Natural killer cell (primary cell): ENCODE measurements around the gene HUS1B. TPM values are rescaled to one million over a fixed set of nuclear protein-coding genes. Genes with fewer than 3 reads are reported as not detected.

Experiments
- ATAC-seq, 3 donors: fragments of 150-1000 bp in 2 of 3; fragments of 200-7000 bp in 1 of 3; cut with Tn5 transposase; 1 replicate in 1 of 3; 2 replicates in 2 of 3; pipeline ENCODE4 v1.10.0; 2021; ENCODE audit warnings: mild to moderate bottlenecking in 2 of 3, moderate library complexity in 2 of 3
- DNase-seq, 2 donors: peaks; one replicate each; pipeline versions ENCODE4 v3.0.0 to v3.0.0-alpha.2; 2013 to 2021; ENCODE audit warnings: mixed read lengths in 1 of 2
- H3K27ac ChIP-seq: one replicate; pipeline ENCODE4 v1.5.1; 2013; ENCODE audit warnings: mild to moderate bottlenecking, low read length
- H3K27me3 ChIP-seq: one replicate; pipeline ENCODE4 v1.6.1; 2013; ENCODE audit warnings: low read length; ENCODE audit not compliant: control insufficient read depth, insufficient read depth
- H3K36me3 ChIP-seq: one replicate; pipeline ENCODE4 v1.6.1; 2013; ENCODE audit warnings: low read length; ENCODE audit not compliant: control insufficient read depth, insufficient read depth
- H3K4me1 ChIP-seq: one replicate; pipeline ENCODE4 v1.6.1; 2013; ENCODE audit warnings: low read length; ENCODE audit not compliant: control insufficient read depth, insufficient read depth
- H3K4me3 ChIP-seq: one replicate; pipeline ENCODE4 v1.5.1; 2013; ENCODE audit warnings: low read length
- H3K9me3 ChIP-seq: one replicate; pipeline ENCODE4 v1.6.1; 2013; ENCODE audit warnings: low read length; ENCODE audit not compliant: control insufficient read depth, insufficient read depth
- H3K27ac Mint-ChIP-seq, 2 donors: one replicate each; pipeline ENCODE4 v1.8.0; 2022; ENCODE audit warnings: mild to moderate bottlenecking in 2 of 2, mixed read lengths in 2 of 2, moderate library complexity in 1 of 2
- H3K27me3 Mint-ChIP-seq, 2 donors: one replicate each; pipeline ENCODE4 v1.8.0; 2022; ENCODE audit warnings: low read depth in 2 of 2, mixed read lengths in 2 of 2
- H3K36me3 Mint-ChIP-seq: one replicate; pipeline ENCODE4 v1.8.0; 2022; ENCODE audit warnings: mixed read lengths
- H3K4me1 Mint-ChIP-seq, 2 donors: one replicate each; pipeline ENCODE4 v1.8.0; 2022; ENCODE audit warnings: mixed read lengths in 2 of 2
- H3K4me3 Mint-ChIP-seq: one replicate; pipeline ENCODE4 v1.8.0; 2022; ENCODE audit warnings: mild to moderate bottlenecking, moderate library complexity, mixed read lengths
- H3K9me3 Mint-ChIP-seq, 2 donors: one replicate each; pipeline ENCODE4 v1.8.0; 2022; ENCODE audit warnings: mixed read lengths in 2 of 2
- WGBS: methylation state at CpG from one replicate; pipeline ENCODE4 v1.1.7; 2013; ENCODE audit warnings: missing lambda C conversion rate; ENCODE audit not compliant: insufficient coverage; 5-methylcytosine and 5-hydroxymethylcytosine counted together
- intact Hi-C: fragments of 100-400 bp; cut with micrococcal nuclease; formaldehyde crosslinking; loops from one replicate; pipeline ENCODE4 v1.14.2; 2022
- total RNA-seq, 4 donors: library from RNA; stranded (reverse); fragments of 120-200 nt in 1 of 4; gene quantifications; one replicate each; pipeline versions ENCODE4 v1.2.3 to v1.2.4, GENCODE V29; 2013 to 2022
- TF ChIP-seq, protein P1 (sequence below): fragments of 200-600 bp; IDR thresholded peaks from one replicate; pipeline ENCODE4 v1.8.0; 2022; ENCODE audit warnings: antibody characterized with exemption

HUS1B gene
- total RNA-seq, 3 donors from 2014 or later (not counting 1 experiment from before 2014, with no cell fraction given): 1.5 to 3.4 (median 2.8) TPM

DNA sequence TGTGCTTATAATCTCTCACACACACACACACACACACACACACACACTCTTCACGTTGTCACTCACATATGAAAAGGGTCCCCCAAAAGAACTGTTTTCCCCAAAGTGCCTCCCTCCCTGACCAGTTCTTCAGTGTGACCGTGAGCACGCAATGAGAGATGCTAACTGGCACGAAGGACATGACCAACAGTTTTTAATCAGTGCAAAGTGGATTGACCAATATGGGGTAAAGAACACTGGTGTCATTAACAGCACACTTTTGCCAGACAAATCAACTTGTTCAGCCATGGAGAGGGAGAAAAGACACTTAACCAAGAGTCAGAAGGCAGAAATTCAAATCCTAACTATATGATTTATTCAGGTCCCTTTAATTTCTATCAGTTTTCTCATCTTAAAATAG is 21.0 kb upstream of the HUS1B start:
- no peaks in the 10 kb centered on the region for H3K4me1 ChIP-seq
- Mint-ChIP-seq H3K27ac (no peak overlapping the region), H3K4me3 (no peak overlapping the region), H3K4me1 (peaks cover 32 to 48% of the 10 kb centered on the region in 2 donors), H3K36me3 (no peaks in the 10 kb centered on the region), H3K27me3 (no peaks in the 10 kb centered on the region), H3K9me3 (no peaks in the 10 kb centered on the region)
- no peaks in the 10 kb centered on the region for H3K9me3 ChIP-seq
- no peak for DNase-seq
- TF ChIP-seq, protein P1, sequence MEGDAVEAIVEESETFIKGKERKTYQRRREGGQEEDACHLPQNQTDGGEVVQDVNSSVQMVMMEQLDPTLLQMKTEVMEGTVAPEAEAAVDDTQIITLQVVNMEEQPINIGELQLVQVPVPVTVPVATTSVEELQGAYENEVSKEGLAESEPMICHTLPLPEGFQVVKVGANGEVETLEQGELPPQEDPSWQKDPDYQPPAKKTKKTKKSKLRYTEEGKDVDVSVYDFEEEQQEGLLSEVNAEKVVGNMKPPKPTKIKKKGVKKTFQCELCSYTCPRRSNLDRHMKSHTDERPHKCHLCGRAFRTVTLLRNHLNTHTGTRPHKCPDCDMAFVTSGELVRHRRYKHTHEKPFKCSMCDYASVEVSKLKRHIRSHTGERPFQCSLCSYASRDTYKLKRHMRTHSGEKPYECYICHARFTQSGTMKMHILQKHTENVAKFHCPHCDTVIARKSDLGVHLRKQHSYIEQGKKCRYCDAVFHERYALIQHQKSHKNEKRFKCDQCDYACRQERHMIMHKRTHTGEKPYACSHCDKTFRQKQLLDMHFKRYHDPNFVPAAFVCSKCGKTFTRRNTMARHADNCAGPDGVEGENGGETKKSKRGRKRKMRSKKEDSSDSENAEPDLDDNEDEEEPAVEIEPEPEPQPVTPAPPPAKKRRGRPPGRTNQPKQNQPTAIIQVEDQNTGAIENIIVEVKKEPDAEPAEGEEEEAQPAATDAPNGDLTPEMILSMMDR: no peak
- peaks cover 2% of the 10 kb centered on the region for H3K36me3 ChIP-seq
- ATAC-seq: no peak
- 100% methylated on average over 4 of the region's 4 CpGs for WGBS
- H3K27ac ChIP-seq: no peak overlapping the region
- intact Hi-C loops: no loop called here
- no peak overlapping the region for H3K4me3 ChIP-seq
- H3K27me3 ChIP-seq: no peaks in the 10 kb centered on the region

DNA sequence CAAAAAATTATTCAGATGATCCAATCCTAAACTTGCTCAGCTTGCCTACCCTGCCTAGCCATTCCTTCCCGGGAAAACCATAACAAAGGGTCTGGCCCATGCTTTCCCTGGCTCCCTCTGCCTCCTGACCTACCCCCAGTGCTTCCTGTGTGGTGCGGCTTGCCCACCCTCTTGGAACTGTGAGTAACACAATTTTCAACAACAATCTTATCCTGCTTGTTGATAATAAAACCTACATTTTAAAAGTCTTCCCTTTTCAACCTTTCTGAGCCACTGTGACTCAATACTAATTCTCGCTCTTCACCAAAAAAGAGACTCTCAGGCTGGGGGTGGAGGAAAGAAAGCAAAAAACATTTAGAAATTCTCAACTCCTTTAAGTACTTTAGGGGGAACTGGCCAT is 18.1 kb upstream of the HUS1B start:
- Mint-ChIP-seq H3K9me3 (no peaks in the 10 kb centered on the region), H3K36me3 (no peaks in the 10 kb centered on the region), H3K27me3 (no peaks in the 10 kb centered on the region), H3K27ac (peak overlapping the region in 1 of 2 donors; percentile 25), H3K4me3 (no peak overlapping the region), H3K4me1 (peaks cover 18 to 31% of the 10 kb centered on the region in 2 donors)
- DNase-seq (no peak), ATAC-seq (no peak)
- no peak overlapping the region for H3K4me3 ChIP-seq
- no peaks in the 10 kb centered on the region for H3K27me3 ChIP-seq
- H3K36me3 ChIP-seq: peaks cover 2% of the 10 kb centered on the region
- TF ChIP-seq, protein P1: no peak
- WGBS: 82% methylated on average over 2 of the region's 3 CpGs
- no peaks in the 10 kb centered on the region for H3K4me1 ChIP-seq
- no peak overlapping the region for H3K27ac ChIP-seq
- no peaks in the 10 kb centered on the region for H3K9me3 ChIP-seq
- intact Hi-C loops: no loop called here

DNA sequence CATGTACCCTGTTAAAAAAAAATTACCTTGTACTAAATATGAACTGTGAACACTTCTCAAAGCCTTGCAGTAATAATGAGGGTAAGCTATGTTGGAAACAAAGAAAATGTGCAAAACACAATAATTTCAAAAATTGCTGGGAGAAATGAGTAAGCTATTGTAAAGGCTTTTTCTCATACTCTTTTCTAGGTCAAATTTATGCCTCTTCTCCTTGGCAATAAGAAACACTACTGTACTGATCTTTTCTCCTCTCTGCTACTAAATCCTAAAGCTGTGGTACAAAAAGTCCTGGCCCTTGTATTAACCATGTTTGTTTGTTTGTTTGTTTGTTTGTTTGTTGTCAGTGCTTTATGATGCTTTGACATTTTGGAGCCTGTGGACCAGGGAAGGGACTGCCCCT is 17.5 kb upstream of the HUS1B start:
- H3K27ac Mint-ChIP-seq: peak overlapping the region in 1 of 2 donors; percentile 25
- H3K9me3 Mint-ChIP-seq: no peaks in the 10 kb centered on the region
- no peak overlapping the region for H3K4me3 Mint-ChIP-seq
- Histone ChIP-seq H3K27ac (no peak overlapping the region), H3K4me1 (no peaks in the 10 kb centered on the region), H3K4me3 (no peak overlapping the region), H3K27me3 (no peaks in the 10 kb centered on the region), H3K36me3 (peaks cover 4% of the 10 kb centered on the region), H3K9me3 (no peaks in the 10 kb centered on the region)
- peaks cover 18 to 25% of the 10 kb centered on the region in 2 donors for H3K4me1 Mint-ChIP-seq
- ATAC-seq (no peak), DNase-seq (no peak)
- no peaks in the 10 kb centered on the region for H3K27me3 Mint-ChIP-seq
- intact Hi-C loops: no loop called here
- TF ChIP-seq, protein P1: no peak
- no peaks in the 10 kb centered on the region for H3K36me3 Mint-ChIP-seq

DNA sequence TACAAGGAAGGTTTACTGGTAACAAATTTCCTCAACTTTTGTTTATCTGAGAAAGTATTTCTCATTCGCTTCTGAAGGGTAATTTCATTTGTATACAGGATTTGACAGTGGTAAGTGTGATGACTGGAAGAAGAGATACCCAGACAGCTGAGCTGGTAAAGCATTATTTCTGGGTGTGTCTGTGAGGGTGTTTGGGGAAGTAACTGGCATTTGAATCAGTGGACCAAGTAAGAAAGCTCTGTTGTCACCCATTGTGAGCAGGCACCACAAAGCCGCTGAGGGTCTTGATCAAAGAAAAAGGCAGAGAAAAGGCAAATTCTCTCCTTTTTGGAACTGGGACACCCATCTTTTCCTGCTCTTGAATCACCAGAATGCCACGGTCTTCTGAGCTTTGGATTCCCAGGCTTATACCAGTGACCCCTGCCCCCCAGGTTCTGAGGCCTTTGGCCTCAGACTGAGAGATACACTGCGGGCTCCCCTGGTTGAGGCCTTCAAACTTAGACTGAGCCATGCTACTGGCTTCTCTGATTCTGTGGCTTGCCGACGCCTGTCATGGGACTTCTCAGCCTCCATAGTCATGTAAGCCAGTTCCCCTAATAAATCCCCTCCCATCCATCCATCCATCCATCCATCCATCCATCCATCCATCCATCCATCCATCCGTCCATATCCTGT is 10.5 kb upstream of the HUS1B start:
- no peak for ATAC-seq
- Mint-ChIP-seq H3K4me1 (peaks cover 54 to 65% of the 10 kb centered on the region in 2 donors), H3K27ac (peak overlapping the region in 1 of 2 donors; percentile 15), H3K27me3 (no peaks in the 10 kb centered on the region), H3K4me3 (no peak overlapping the region), H3K36me3 (no peaks in the 10 kb centered on the region), H3K9me3 (peaks cover 0 to 2% of the 10 kb centered on the region in 2 donors)
- no peaks in the 10 kb centered on the region for H3K4me1 ChIP-seq
- TF ChIP-seq, protein P1: no peak
- H3K9me3 ChIP-seq: no peaks in the 10 kb centered on the region
- DNase-seq: no peak
- peaks cover 5% of the 10 kb centered on the region for H3K36me3 ChIP-seq
- no peak overlapping the region for H3K4me3 ChIP-seq
- no peaks in the 10 kb centered on the region for H3K27me3 ChIP-seq
- WGBS: 85% methylated on average over 7 of the region's 7 CpGs
- intact Hi-C loops: no loop called here
- no peak overlapping the region for H3K27ac ChIP-seq
